H9 (cell line): ENCODE data around the gene ALX4. TPM values are rescaled to one million over a fixed set of nuclear protein-coding genes. Genes with fewer than 3 reads are reported as not detected.

Experiments
- DNase-seq: peaks from one replicate; pipeline ENCODE4 v3.0.0-alpha.2; 2017
- H2AFZ ChIP-seq: one replicate; pipeline ENCODE4 v1.6.1; 2013; ENCODE audit warnings: mild to moderate bottlenecking, low read length, control low read depth, moderate library complexity
- H2AK5ac ChIP-seq: 2 replicates; pipeline ENCODE4 v1.6.1; 2013; ENCODE audit warnings: low read length, control low read depth, mixed read lengths; ENCODE audit not compliant: insufficient read length
- H2BK120ac ChIP-seq: one replicate; pipeline ENCODE4 v1.6.1; 2013; ENCODE audit warnings: low read depth, mild to moderate bottlenecking, low read length, control low read depth, inconsistent platforms; ENCODE audit not compliant: poor library complexity, severe bottlenecking
- H2BK12ac ChIP-seq: 2 replicates; pipeline ENCODE4 v1.6.1; 2013; ENCODE audit warnings: low read length, control low read depth, mixed read lengths, low read depth; ENCODE audit not compliant: insufficient read length
- H2BK15ac ChIP-seq: 2 replicates; pipeline ENCODE4 v1.6.1; 2013; ENCODE audit warnings: low read depth, low read length, control low read depth
- H2BK20ac ChIP-seq: one replicate; pipeline ENCODE4 v1.6.1; 2013; ENCODE audit warnings: low read depth, mild to moderate bottlenecking, low read length, control low read depth, inconsistent platforms; ENCODE audit not compliant: poor library complexity, severe bottlenecking
- H2BK5ac ChIP-seq: 2 replicates; pipeline ENCODE4 v1.6.1; 2013; ENCODE audit warnings: low read length, control low read depth, mixed read lengths; ENCODE audit not compliant: insufficient read length
- H3K14ac ChIP-seq: 2 replicates; pipeline ENCODE4 v1.6.1; 2013; ENCODE audit warnings: low read length, control low read depth; ENCODE audit not compliant: insufficient read depth
- H3K18ac ChIP-seq: 2 replicates; pipeline ENCODE4 v1.6.1; 2013; ENCODE audit warnings: low read depth, mild to moderate bottlenecking, mixed read lengths, low read length, control low read depth; ENCODE audit not compliant: insufficient read length
- H3K23ac ChIP-seq: 2 replicates; pipeline ENCODE4 v1.6.1; 2013; ENCODE audit warnings: low read length, control low read depth, mixed read lengths, low read depth; ENCODE audit not compliant: insufficient read length
- H3K23me2 ChIP-seq: 2 replicates; pipeline ENCODE4 v1.6.1; 2013; ENCODE audit warnings: low read depth, mild to moderate bottlenecking, mixed read lengths, low read length, control low read depth; ENCODE audit not compliant: insufficient read length, poor library complexity, severe bottlenecking
- H3K27ac ChIP-seq: 2 replicates; pipeline ENCODE4 v1.5.1; 2013; ENCODE audit warnings: low read length, control low read depth, mixed read lengths, low read depth; ENCODE audit not compliant: insufficient read length
- H3K27me3 ChIP-seq: 2 replicates; pipeline ENCODE4 v1.6.1; 2013; ENCODE audit warnings: low read length, control low read depth, inconsistent platforms; ENCODE audit not compliant: insufficient read depth
- H3K4ac ChIP-seq: 2 replicates; pipeline ENCODE4 v1.6.1; 2013; ENCODE audit warnings: low read depth, mild to moderate bottlenecking, control low read depth, inconsistent platforms, low read length, moderate library complexity
- H3K4me1 ChIP-seq: 2 replicates; pipeline ENCODE4 v1.6.1; 2013; ENCODE audit warnings: low read length, control low read depth, inconsistent platforms; ENCODE audit not compliant: insufficient read depth
- H3K4me2 ChIP-seq: 2 replicates; pipeline ENCODE4 v1.6.1; 2013; ENCODE audit warnings: low read length, control low read depth, mixed read lengths; ENCODE audit not compliant: insufficient read length, insufficient read depth
- H3K56ac ChIP-seq: 2 replicates; pipeline ENCODE4 v1.6.1; 2013; ENCODE audit warnings: low read depth, mild to moderate bottlenecking, mixed read lengths, low read length, control low read depth; ENCODE audit not compliant: insufficient read length
- H3K79me1 ChIP-seq: 2 replicates; pipeline ENCODE4 v1.6.1; 2013; ENCODE audit warnings: low read depth, mild to moderate bottlenecking, moderate library complexity, low read length, control low read depth, inconsistent platforms; ENCODE audit not compliant: insufficient read depth, poor library complexity, severe bottlenecking
- H3K79me2 ChIP-seq: 2 replicates; pipeline ENCODE4 v1.6.1; 2013; ENCODE audit warnings: low read length, control low read depth, inconsistent platforms; ENCODE audit not compliant: insufficient read depth
- H3K9ac ChIP-seq: 2 replicates; pipeline ENCODE4 v1.6.1; 2013; ENCODE audit warnings: low read length, control low read depth, mixed read lengths; ENCODE audit not compliant: insufficient read length; ENCODE audit errors: extremely low read depth
- H3K9me3 ChIP-seq: one replicate; pipeline ENCODE4 v1.6.1; 2013; ENCODE audit warnings: low read depth, low read length, inconsistent platforms; ENCODE audit not compliant: control insufficient read depth
- H3T11ph ChIP-seq: one replicate; pipeline ENCODE4 v1.6.1; 2013; ENCODE audit warnings: mild to moderate bottlenecking, low read length, control low read depth, inconsistent platforms
- H4K20me1 ChIP-seq: one replicate; pipeline ENCODE4 v1.6.1; 2013; ENCODE audit not compliant: control insufficient read depth, insufficient read length, insufficient read depth
- H4K5ac ChIP-seq: 2 replicates; pipeline ENCODE4 v1.6.1; 2013; ENCODE audit warnings: low read depth, mild to moderate bottlenecking, mixed read lengths, low read length, control low read depth; ENCODE audit not compliant: insufficient read length
- H4K8ac ChIP-seq: replicated peaks from 2 replicates; pipeline ENCODE4 v1.6.1; 2013; ENCODE audit warnings: low read length, control low read depth, mixed read lengths, low read depth; ENCODE audit not compliant: insufficient read length
- H4K91ac ChIP-seq: 2 replicates; pipeline ENCODE4 v1.6.1; 2013; ENCODE audit warnings: low read depth, mild to moderate bottlenecking, moderate library complexity, mixed read lengths, low read length, control low read depth; ENCODE audit not compliant: insufficient read length
- H3K27ac Mint-ChIP-seq, 3 experiments: 2 replicates in 2 of 3; 3 replicates in 1 of 3; pipeline ENCODE4 v1.8.0; 2020 to 2021; ENCODE audit warnings: mixed read lengths in 3 of 3, mild to moderate bottlenecking in 1 of 3, moderate library complexity in 1 of 3
- H3K27me3 Mint-ChIP-seq: 2 replicates; pipeline ENCODE4 v1.8.0; 2021; ENCODE audit warnings: low read depth, mild to moderate bottlenecking, moderate library complexity, mixed read lengths
- H3K36me3 Mint-ChIP-seq, 3 experiments: 2 replicates in 2 of 3; 3 replicates in 1 of 3; pipeline ENCODE4 v1.8.0; 2020 to 2021; ENCODE audit warnings: low read depth in 3 of 3, mixed read lengths in 3 of 3; ENCODE audit not compliant: insufficient read depth in 1 of 3
- H3K4me1 Mint-ChIP-seq, 2 experiments: 2 replicates each; pipeline ENCODE4 v1.8.0; 2020; ENCODE audit warnings: mixed read lengths in 2 of 2
- H3K4me3 Mint-ChIP-seq, 2 experiments: 2 replicates in 1 of 2; 3 replicates in 1 of 2; pipeline ENCODE4 v1.8.0; 2020 to 2021; ENCODE audit warnings: mild to moderate bottlenecking in 2 of 2, mixed read lengths in 2 of 2, moderate library complexity in 1 of 2
- H3K9me3 Mint-ChIP-seq, 2 experiments: 2 replicates in 1 of 2; 3 replicates in 1 of 2; pipeline ENCODE4 v1.8.0; 2020; ENCODE audit warnings: mild to moderate bottlenecking in 2 of 2, mixed read lengths in 2 of 2, moderate library complexity in 1 of 2
- CTCF ChIP-seq: fragments of 200-600 bp; sonication (generic); conservative IDR thresholded peaks from 3 replicates; pipeline ENCODE4 v1.8.0; 2021; ENCODE audit warnings: antibody characterized with exemption, mild to moderate bottlenecking
- WGBS: extraction: QIAGEN DNeasy Blood & Tissue Kit; methylation state at CpG from one replicate; pipeline ENCODE4 v1.1.7; 2013; ENCODE audit warnings: missing lambda C conversion rate, low lambda C conversion rate, mixed read lengths; ENCODE audit not compliant: insufficient read length; ENCODE audit errors: extremely low coverage; 5-methylcytosine and 5-hydroxymethylcytosine counted together
- total RNA-seq: library from RNA; stranded (reverse); gene quantifications from 2 replicates; pipeline ENCODE4 v1.2.1, GENCODE V29; 2021

ALX4 gene
- total RNA-seq, 1 experiment from 2014 or later, result not detected

GRCh38 chr11:44279483-44279882, 30.5 kb downstream of the ALX4 start:
- Histone ChIP-seq H3K9ac (no peak overlapping the region), H3K56ac (no peak overlapping the region), H3K23me2 (no peaks in the 10 kb centered on the region), H3K4ac (no peak overlapping the region), H3K79me2 (no peaks in the 10 kb centered on the region), H3K14ac (no peak overlapping the region), H2BK15ac (no peak overlapping the region), H3K23ac (no peak overlapping the region), H2BK12ac (no peak overlapping the region), H3K4me1 (no peaks in the 10 kb centered on the region; the same call in 1 of the 2 replicates), H2BK20ac (no peak overlapping the region), H3K79me1 (no peaks in the 10 kb centered on the region), H3K27ac (no peak overlapping the region), H4K8ac (no peak overlapping the region), H3K4me2 (no peak overlapping the region), H3K27me3 (no peaks in the 10 kb centered on the region), H4K91ac (no peak overlapping the region), H3K9me3 (no peaks in the 10 kb centered on the region), H2AK5ac (no peak overlapping the region), H2AFZ (no peak overlapping the region), H3T11ph (no peak overlapping the region), H4K5ac (no peak overlapping the region), H3K18ac (no peak overlapping the region), H2BK120ac (no peak overlapping the region), H4K20me1 (no peaks in the 10 kb centered on the region), H2BK5ac (no peak overlapping the region)
- Mint-ChIP-seq H3K4me1 (peaks cover 12 to 15% of the 10 kb centered on the region in 2 experiments), H3K36me3 (no peaks in the 10 kb centered on the region), H3K9me3 (no peaks in the 10 kb centered on the region; a peak in 1 of 5 replicates), H3K4me3 (no peak overlapping the region), H3K27ac (no peak overlapping the region; a peak in 2 of 7 replicates), H3K27me3 (peaks cover 5% of the 10 kb centered on the region)
- no CpG with 5 or more reads among the region's 6 CpGs for WGBS
- TF ChIP-seq CTCF, result no peak
- DNase-seq, result no peak
